Right cardiac atrium (tissue), 5 donors: ENCODE results near the gene MAP1S. TPM values are rescaled to one million over a fixed set of nuclear protein-coding genes. Genes with fewer than 3 reads are reported as not detected.
"Not testable (repeated sequence)": the region's sequence is repeated elsewhere in the genome, so short reads cannot be mapped to it uniquely, and the experiment has no call there.

Experiments
- ATAC-seq, 2 donors: fragments of 200-7000 bp; cut with Tn5 transposase; one replicate each; pipeline versions ENCODE4 v1.8.0 to v1.9.1; 2020; ENCODE audit warnings: moderate library complexity in 2 of 2, mild to moderate bottlenecking in 1 of 2
- DNase-seq, 3 donors: peaks; one replicate each; pipeline ENCODE4 v3.0.0-alpha.2; 2020
- H3K27ac ChIP-seq: one replicate; pipeline ENCODE4 v1.5.1; 2013; ENCODE audit warnings: mild to moderate bottlenecking, low read length, control low read depth, moderate library complexity
- H3K27me3 ChIP-seq: one replicate; pipeline ENCODE4 v1.6.1; 2013; ENCODE audit not compliant: control insufficient read depth, insufficient read depth
- H3K4me1 ChIP-seq: one replicate; pipeline ENCODE4 v1.6.1; 2013; ENCODE audit warnings: low read length; ENCODE audit not compliant: control insufficient read depth, insufficient read depth
- H3K4me3 ChIP-seq: one replicate; pipeline ENCODE4 v1.5.1; 2013; ENCODE audit warnings: low read length, control low read depth
- H3K9me3 ChIP-seq: one replicate; pipeline ENCODE4 v1.6.1; 2013; ENCODE audit warnings: low read length; ENCODE audit not compliant: control insufficient read depth
- WGBS: extraction: QIAGEN DNeasy Blood & Tissue Kit; methylation state at CpG from one replicate; pipeline ENCODE4 v1.1.7; 2013; 5-methylcytosine and 5-hydroxymethylcytosine counted together
- intact Hi-C, 4 donors: fragments of 100-400 bp; cut with DNase I; formaldehyde crosslinking; loops; one replicate each; pipeline versions ENCODE4 v1.11.0 to v1.14.0; 2022 to 2023
- polyA plus RNA-seq: library from polyadenylated mRNA; stranded (reverse); fragments of 200-250 nt; gene quantifications from one replicate; pipeline ENCODE4 v1.2.3, GENCODE V29; 2013
- total RNA-seq, 4 donors: library from RNA; stranded (reverse); fragmentation: NEBNext Ultra II Directional; extraction: Animal tissue kit (Norgen Biotek cat#: 25700); gene quantifications; one replicate each; pipeline ENCODE4 v1.2.1, GENCODE V29; 2021
- donor health status: healthy with polysubstance abuse.
- donor health status: DM: no; HTN: yes; CAD: no.
- donor health status: DM: no; HTN: no; CAD: no.
- donor health status: DM: no; HTN: yes; CAD: no; lungs with severe emphysema.
- donor health status: DM: yes; HTN: yes; CAD: no.

The MAP1S gene
- total and polyA plus RNA-seq, 5 donors = 14.7 to 35.5 (median 31.1) TPM

DNA sequence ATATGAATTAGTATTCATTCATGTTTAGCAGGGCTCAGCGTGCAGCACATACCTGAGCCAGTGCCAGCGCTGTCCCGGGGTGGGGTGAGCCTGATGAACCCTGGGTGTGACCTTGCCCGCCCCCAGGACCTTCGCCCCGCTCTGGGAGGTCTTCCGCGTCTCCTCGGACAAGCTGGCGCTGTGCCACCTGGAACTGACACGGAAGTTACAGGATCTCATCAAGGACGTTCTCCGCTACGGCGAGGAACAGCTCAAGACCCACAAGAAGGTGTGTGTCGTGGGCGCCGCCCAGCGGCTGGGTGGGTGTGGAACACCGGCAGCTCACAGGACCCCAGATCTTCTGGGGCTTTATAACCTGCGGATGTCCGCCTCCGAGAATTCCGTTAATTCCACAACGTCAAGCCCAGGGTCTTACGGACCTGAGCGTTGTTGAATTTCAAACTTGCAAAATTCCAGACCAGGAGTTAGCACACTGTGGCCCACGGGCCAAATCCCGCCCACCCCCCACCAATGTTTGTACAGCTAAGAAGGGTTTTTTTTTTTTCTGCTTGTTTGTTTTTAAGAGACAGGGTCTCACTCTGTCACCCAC is 47.4 kb downstream of the MAP1S start:
- no peaks in the 10 kb centered on the region for H3K4me1 ChIP-seq
- H3K9me3 ChIP-seq = no peaks in the 10 kb centered on the region
- H3K27ac ChIP-seq = no peak overlapping the region
- ATAC-seq = peak; percentile 82 to 83
- H3K4me3 ChIP-seq = no peak overlapping the region
- no peaks in the 10 kb centered on the region for H3K27me3 ChIP-seq
- intact Hi-C loops = loop anchor here in 2 of 4 donors (5.0 kb wide), 1 partner anchor 64 kb away; no protein-coding TSS in a partner anchor
- WGBS = 10% methylated on average over 29 of the region's 29 CpGs
- peak; percentile 81 to 93 (median 92) for DNase-seq

DNA sequence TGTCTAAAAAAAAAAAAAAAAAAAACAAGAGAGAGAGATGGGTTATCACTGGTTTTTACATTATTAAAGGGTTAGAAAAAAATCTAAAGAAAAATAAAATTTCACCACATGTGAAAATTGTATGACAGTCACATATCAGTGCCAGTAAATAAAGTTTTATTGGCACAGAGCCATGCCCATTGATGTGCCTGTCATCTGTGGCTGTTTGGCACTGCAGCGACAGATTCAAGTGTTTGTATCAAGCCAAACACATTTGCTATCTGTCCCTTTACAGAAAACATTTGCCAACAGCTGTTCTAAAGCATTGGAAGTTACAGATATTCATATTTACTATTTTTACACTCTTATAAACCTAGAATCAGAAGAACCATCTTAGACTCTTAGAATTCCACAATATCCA is 48.3 kb downstream of the MAP1S start:
- H3K4me3 ChIP-seq = no peak overlapping the region
- intact Hi-C loops = loop anchor here in 2 of 4 donors (5.0 kb wide), 1 partner anchor 65 kb away; no protein-coding TSS in a partner anchor
- H3K4me1 ChIP-seq = no peaks in the 10 kb centered on the region
- WGBS = 30% methylated on average over 1 of the region's 1 CpG
- DNase-seq (peak in 1 of 3 donors; percentile 26), ATAC-seq (no peak)
- H3K27ac ChIP-seq = no peak overlapping the region
- no peaks in the 10 kb centered on the region for H3K27me3 ChIP-seq
- H3K9me3 ChIP-seq = no peaks in the 10 kb centered on the region

DNA sequence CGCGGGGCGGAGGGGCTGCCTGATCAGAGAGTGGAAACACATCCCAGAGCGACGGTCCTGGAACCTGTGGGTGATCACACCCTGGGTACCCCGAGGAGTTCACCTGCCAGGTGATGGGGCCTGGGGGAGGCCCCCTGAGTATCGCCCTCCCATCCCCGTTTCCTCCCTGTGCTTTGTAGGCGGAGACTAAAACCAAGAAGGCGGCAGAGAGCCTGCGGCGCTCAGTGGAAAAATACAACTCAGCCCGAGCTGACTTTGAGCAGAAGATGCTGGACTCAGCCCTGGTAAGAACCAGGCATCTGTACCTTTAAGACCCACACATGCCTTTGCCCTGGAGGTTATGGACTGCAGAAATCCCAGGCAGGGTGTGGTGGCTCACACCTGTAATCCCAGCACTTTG is 51.3 kb downstream of the MAP1S start:
- Histone ChIP-seq H3K4me1 (no peaks in the 10 kb centered on the region), H3K9me3 (no peaks in the 10 kb centered on the region), H3K27me3 (no peaks in the 10 kb centered on the region), H3K27ac (no peak overlapping the region), H3K4me3 (no peak overlapping the region)
- DNase-seq (no peak), ATAC-seq (no peak)
- intact Hi-C loops = loop anchor here in 2 of 4 donors (10.0 kb wide), 1 partner anchor 66 kb away; no protein-coding TSS in a partner anchor
- WGBS = 76% methylated on average over 13 of the region's 13 CpGs

DNA sequence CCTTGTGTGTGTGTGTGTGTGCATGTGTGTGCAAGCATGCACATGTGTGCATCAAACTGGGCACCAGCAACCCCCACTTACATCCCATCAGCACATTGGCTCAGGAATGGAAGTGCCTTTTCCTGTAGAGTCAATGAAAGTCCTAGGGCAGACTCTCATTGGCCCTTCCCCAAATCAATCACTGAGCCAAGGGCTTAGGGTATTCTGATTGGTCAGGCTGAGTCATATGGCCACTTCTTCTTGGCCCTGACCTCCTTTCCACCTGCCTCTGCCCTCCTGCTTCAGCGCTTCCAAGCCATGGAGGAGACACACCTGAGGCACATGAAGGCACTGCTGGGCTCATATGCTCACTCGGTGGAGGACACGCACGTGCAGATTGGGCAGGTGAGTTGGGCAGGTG is 52.9 kb downstream of the MAP1S start:
- 95% methylated on average over 4 of the region's 4 CpGs for WGBS
- Histone ChIP-seq H3K27me3 (no peaks in the 10 kb centered on the region), H3K9me3 (no peaks in the 10 kb centered on the region), H3K4me1 (no peaks in the 10 kb centered on the region), H3K4me3 (no peak overlapping the region), H3K27ac (no peak overlapping the region)
- intact Hi-C loops = loop anchor here in 2 of 4 donors (10.0 kb wide), 1 partner anchor 67 kb away; no protein-coding TSS in a partner anchor
- DNase-seq = peak in 1 of 3 donors; percentile 16
- no peak for ATAC-seq

DNA sequence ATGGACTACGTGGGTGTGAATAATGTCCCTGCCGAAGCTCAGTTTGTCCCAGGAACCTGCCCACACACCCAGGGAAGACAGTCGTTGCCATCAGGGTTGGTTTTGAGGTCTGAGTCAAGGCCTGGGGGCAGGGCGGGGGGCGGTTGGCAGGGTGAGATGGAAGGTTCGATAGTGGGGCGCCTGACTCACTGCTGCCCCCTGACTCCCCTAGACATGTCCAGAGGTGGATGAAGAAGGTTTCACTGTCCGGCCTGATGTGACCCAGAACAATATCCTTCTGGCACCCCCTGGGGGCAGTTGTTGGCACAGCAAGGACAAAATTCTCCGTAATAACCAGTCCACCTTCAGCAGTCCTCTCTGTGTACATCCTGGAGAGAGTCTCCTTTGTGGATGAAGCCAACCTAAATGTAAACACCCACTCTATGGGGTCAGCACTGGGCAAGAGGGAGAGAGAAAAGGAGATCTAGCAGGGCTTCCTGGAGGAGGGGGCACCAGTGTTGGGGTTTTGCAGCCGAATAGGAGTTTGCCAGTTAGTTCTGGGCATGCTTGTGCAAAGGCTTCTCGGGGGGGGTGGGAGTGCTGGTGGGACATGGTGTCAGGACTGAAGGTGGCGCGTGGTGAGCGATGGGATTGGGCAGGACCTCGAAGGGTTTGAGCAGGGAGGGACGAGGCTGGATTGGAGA is 56.1 kb downstream of the MAP1S start:
- intact Hi-C loops = loop anchor here in 2 of 4 donors (10.0 kb wide), 1 partner anchor 71 kb away; no protein-coding TSS in a partner anchor
- Histone ChIP-seq H3K27me3 (no peaks in the 10 kb centered on the region), H3K4me1 (no peaks in the 10 kb centered on the region), H3K9me3 (no peaks in the 10 kb centered on the region), H3K27ac (no peak overlapping the region), H3K4me3 (no peak overlapping the region)
- ATAC-seq (no peak), DNase-seq (peak in 1 of 3 donors; percentile 71)
- whole genome bisulfite sequencing = 57% methylated on average over 16 of the region's 16 CpGs

DNA sequence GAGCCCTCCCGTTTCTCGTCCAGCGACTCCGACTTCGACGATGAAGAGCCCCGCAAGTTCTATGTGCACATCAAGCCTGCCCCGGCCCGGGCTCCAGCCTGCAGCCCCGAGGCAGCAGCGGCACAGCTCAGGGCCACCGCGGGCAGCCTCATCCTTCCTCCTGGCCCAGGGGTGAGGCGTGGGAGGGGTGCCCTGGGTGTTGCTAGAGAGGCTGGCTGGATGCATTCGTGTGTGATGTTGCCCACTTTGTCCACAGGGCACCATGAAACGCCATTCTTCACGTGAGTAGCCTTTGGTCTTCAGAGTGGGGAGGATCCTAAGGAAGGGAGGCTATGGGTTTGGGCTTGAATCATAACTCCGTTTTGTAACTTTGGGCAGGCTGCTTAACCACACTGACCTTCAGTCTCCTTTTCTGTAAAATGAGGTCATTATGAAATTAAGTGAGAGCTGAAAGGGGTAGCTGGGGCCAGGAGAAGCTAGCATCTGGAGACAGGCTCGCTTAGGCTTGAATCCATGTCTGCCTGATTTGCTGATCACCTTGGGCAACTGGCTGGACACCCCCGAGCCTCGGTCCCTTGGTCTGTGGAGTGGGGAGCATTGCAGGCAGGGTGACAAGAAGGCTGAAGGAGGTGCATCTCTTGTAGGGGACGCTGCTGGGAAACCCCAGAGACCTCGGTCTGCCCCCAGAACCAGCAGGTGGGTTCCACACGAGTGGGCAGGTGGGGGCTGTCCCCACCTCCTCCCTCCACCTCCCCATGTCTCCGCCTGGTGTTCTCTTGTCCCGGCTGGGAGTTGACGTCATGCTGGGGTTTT is 56.9 kb downstream of the MAP1S start:
- Histone ChIP-seq H3K27me3 (no peaks in the 10 kb centered on the region), H3K27ac (no peak overlapping the region), H3K4me3 (no peak overlapping the region), H3K9me3 (no peaks in the 10 kb centered on the region), H3K4me1 (no peaks in the 10 kb centered on the region)
- ATAC-seq = no peak
- intact Hi-C loops = loop anchor here in 2 of 4 donors (10.0 kb wide), 1 partner anchor 71 kb away; no protein-coding TSS in a partner anchor
- 68% methylated on average over 27 of the region's 27 CpGs for WGBS
- no peak for DNase-seq

DNA sequence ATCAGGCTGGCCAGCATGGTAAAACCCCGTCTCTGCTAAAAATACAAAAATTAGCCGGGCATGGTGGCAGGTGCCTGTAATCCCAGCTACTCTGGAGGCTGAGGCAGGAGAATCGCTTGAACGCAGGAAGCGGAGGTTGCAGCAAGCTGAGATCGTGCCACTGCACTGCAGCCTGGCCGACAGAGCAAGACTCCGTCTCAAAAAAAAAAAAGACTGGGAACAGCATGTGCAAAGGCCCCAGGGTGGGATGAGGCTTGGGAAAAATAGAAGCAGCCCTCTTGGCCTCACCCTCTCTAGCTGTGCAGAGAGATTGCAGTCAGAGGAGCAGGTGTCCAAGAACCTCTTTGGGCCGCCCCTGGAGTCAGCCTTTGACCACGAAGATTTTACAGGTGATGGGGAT is 58.6 kb downstream of the MAP1S start:
- not testable (repeated sequence) for H3K4me1 ChIP-seq, DNase-seq, H3K4me3 ChIP-seq, H3K27ac ChIP-seq, H3K27me3 ChIP-seq, ATAC-seq, H3K9me3 ChIP-seq
- intact Hi-C loops = loop anchor here in 2 of 4 donors (10.0 kb wide), 1 partner anchor 73 kb away; no protein-coding TSS in a partner anchor
- 76% methylated on average over 10 of the region's 10 CpGs for WGBS

DNA sequence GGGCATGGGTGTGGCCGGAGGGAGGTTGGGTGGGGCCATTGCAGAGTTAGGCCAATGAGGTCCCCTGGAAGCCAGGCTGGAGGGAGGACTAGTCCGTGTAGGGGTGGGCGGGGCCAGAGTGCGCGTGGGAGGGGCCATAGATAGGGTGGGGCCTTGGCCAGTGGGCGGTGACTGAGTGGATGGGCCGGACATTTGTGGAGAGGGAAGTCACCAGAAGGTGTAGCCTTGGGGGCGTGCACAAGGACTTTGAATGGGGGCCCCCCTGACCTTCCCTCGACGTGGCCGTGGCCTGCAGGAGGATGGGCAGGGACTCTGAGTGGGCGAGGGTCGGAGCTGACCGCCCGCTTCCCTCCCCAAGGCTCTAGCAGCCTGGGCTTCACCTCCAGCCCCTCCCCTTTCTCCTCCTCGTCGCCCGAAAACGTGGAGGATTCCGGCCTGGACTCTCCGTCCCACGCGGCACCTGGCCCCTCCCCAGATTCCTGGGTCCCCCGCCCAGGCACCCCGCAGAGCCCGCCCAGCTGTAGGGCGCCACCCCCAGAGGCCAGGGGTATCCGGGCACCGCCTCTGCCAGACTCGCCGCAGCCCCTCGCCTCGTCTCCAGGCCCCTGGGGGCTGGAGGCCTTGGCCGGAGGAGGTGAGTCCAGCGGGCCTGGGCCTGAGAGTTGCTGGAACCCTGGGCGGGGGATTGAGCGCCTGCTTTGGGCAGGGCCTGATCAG is 59.1 kb downstream of the MAP1S start:
- intact Hi-C loops = loop anchor here in 2 of 4 donors (10.0 kb wide), 1 partner anchor 74 kb away; no protein-coding TSS in a partner anchor
- ATAC-seq = peak; percentile 59 to 71
- peak; percentile 60 to 81 (median 76) for DNase-seq
- no peak overlapping the region for H3K4me3 ChIP-seq
- H3K9me3 ChIP-seq = no peaks in the 10 kb centered on the region
- no peak overlapping the region for H3K27ac ChIP-seq
- 4% methylated on average over 37 of the region's 37 CpGs for WGBS
- H3K4me1 ChIP-seq = no peaks in the 10 kb centered on the region
- H3K27me3 ChIP-seq = no peaks in the 10 kb centered on the region

DNA sequence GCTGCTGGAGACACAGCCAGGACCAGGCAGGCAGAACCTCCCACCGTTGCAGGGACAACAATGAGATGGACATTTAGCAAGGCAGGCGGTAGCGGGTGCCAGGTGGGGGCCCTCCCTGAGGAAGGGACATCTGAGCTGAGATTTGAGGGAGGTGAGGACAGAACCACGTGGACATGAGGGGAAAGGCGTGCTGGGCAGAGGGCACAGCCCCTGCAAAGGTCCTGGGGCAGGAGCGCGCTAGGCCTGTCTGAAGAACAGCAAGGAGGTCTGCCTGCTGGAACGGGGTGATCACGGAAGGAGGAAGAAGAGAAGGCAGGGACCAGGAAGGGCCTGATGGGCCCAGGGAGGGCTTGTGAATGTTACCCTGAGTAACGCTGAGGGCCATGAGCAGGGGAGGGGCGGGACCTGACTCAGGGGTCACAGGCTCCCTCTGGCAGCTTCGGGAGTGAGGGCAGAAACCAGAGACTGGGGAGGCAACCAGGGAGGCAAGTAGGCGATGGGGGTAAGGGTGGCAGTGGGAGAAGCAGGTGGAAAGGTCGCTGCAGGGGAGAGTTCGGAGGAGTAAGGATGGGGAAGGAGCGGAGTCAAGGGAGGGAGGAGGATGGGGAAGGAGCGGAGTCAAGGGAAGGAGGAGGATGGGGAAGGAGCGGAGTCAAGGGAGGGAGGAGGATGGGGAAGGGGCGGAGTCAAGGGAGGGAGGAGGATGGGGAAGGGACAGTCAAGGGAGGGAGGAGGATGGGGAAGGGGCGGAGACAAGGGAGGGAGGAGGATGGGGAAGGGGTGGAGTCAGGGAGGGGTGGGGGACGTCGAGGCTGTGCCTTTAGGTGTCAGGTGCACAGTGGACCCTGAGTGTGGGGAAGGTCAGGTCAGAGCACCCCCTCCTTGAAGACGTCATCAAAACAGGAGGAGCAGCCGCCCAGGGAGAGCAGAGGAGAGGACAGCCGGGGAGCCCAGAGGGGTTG is 60.0 kb downstream of the MAP1S start:
- no peaks in the 10 kb centered on the region for H3K4me1 ChIP-seq
- peak; percentile 61 to 70 (median 66) for DNase-seq
- 13% methylated on average over 25 of the region's 25 CpGs for WGBS
- no peaks in the 10 kb centered on the region for H3K9me3 ChIP-seq
- H3K27me3 ChIP-seq = no peaks in the 10 kb centered on the region
- H3K4me3 ChIP-seq = no peak overlapping the region
- H3K27ac ChIP-seq = no peak overlapping the region
- ATAC-seq = peak in 1 of 2 donors; percentile 15
- intact Hi-C loops = loop anchor here in 2 of 4 donors (10.0 kb wide), 1 partner anchor 74 kb away; no protein-coding TSS in a partner anchor
